DMS114 treated with DMSO at 0.1 percent for 48 hours (cell line): Measurements from ENCODE around the gene MELTF.
"Not testable (repeated sequence)": the region's sequence is repeated elsewhere in the genome, so short reads cannot be mapped to it uniquely, and the experiment has no call there.

Experiments
- DNase-seq: peaks from one replicate; lab custom pipeline; 2025; ENCODE audit not compliant: unreplicated experiment; lab: John Stamatoyannopoulos, UW

The MELTF gene

GRCh38 chr3:197029511-197030167, at the start of gene MELTF:
TSS of gene MELTF (minus strand) at chr3:197029817. CDS start at chr3:197029702, 115 bp downstream.
- DNase-seq: no peak

GRCh38 chr3:197076415-197076814, 46.8 kb upstream of the MELTF start:
- no peak for DNase-seq

GRCh38 chr3:197068077-197068476, 38.5 kb upstream of the MELTF start:
- DNase-seq: no peak

- DNase-seq: no peak
Measured at GRCh38 chr3:197064771-197065170, 35.2 kb upstream of the MELTF start.

GRCh38 chr3:197062446-197062845, 32.8 kb upstream of the MELTF start:
- no peak for DNase-seq

- DNase-seq: not testable (repeated sequence)
Measured at GRCh38 chr3:197051637-197052036, 22.0 kb upstream of the MELTF start.

- no peak for DNase-seq
Measured at GRCh38 chr3:197050511-197050910, 20.9 kb upstream of the MELTF start.

GRCh38 chr3:197042539-197042938, 12.9 kb upstream of the MELTF start:
- no peak for DNase-seq

- no peak for DNase-seq
Measured at GRCh38 chr3:197041875-197042488, 12.4 kb upstream of the MELTF start.

GRCh38 chr3:197040658-197041057, 11.0 kb upstream of the MELTF start:
- DNase-seq: no peak

GRCh38 chr3:197038679-197039462, 9.3 kb upstream of the MELTF start:
- no peak for DNase-seq

- DNase-seq: no peak
Measured at GRCh38 chr3:197035577-197035976, 6.0 kb upstream of the MELTF start.

- not testable (repeated sequence) for DNase-seq
Measured at GRCh38 chr3:197034778-197035177, 5.2 kb upstream of the MELTF start.

- not testable (repeated sequence) for DNase-seq
Measured at GRCh38 chr3:197033764-197034163, 4.1 kb upstream of the MELTF start.

GRCh38 chr3:197031315-197032285, 2.0 kb upstream of the MELTF start:
- no peak for DNase-seq

GRCh38 chr3:197030379-197031314, 1.0 kb upstream of the MELTF start:
- DNase-seq: no peak

- no peak for DNase-seq
Measured at GRCh38 chr3:197028728-197029510, 698 bp downstream of the MELTF start.

- no peak for DNase-seq
Measured at GRCh38 chr3:197027896-197028727, 1.5 kb downstream of the MELTF start.
